Measurements from ENCODE around the gene OXGR1.
"Not testable (repeated sequence)": the region's sequence is repeated elsewhere in the genome, so short reads cannot be mapped to it uniquely, and the experiment has no call there.

OXGR1 gene

DNA sequence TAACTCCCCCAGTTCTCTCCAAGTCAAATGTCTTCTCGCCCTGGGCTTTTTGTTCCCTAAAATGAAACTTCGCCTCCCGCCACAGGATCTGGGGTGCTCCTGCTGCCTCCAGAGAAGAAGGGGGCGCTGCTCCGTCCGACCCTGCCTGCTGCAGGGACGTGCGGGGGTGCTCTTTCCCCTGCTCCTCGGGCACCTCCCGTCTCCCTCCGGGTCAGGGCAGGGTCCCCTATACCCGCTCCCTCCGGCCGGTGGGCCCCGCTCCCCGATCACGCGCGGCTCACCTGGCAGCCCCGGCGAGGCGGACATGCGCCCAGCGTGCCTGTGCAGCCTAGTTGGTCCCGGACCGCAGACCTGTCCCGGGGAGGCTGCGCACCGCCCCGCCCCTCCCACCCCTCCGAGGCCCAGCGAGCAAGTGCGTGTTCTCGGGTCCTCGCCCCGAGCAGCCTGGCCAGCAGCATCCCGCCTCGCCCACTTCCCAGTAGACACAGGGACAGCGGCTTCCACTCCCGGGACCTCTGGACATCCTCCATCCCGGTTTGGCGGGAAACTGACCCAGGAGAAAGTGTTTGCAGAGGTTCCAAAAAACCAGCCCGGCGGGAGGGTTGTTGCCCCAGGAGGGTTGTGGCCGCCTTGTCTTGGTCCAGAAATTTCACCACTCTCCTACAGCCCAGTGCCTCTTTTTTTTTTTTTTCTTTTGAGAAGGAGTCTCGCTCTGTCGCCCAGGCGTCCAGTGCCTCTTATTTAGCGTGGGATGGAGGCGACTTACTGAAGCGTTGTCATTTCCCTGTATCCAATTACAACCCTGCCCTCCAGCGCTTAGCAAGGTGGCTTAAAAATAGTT lies at the start of gene OXGR1:
TSS of gene OXGR1 (minus strand) at position 460 of the 841 bp plus-strand sequence. CDS start 6,717 bp downstream, outside the sequence.
- DNase-seq (ENCODE audit: low read depth): no peak

DNA sequence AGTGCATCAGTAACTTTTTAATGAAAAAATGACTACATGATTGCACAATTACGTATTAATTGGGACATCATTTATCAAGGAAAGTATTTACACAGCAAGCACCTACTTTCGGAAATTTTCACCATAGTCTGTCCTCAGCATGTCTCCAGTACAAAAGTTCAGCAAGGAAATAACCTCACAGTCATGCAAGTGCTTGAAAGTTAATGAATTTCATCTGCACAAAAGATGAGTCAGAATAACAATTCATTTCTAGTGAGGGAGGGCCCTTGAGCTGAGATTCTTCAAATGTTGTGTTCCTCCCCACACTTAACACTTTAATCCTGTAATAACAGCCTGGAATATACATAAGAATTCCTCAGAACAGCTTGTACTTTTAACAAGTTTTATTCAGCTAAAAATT lies 49.0 kb upstream of the OXGR1 start:
- DNase-seq (ENCODE audit: low read depth): no peak

DNA sequence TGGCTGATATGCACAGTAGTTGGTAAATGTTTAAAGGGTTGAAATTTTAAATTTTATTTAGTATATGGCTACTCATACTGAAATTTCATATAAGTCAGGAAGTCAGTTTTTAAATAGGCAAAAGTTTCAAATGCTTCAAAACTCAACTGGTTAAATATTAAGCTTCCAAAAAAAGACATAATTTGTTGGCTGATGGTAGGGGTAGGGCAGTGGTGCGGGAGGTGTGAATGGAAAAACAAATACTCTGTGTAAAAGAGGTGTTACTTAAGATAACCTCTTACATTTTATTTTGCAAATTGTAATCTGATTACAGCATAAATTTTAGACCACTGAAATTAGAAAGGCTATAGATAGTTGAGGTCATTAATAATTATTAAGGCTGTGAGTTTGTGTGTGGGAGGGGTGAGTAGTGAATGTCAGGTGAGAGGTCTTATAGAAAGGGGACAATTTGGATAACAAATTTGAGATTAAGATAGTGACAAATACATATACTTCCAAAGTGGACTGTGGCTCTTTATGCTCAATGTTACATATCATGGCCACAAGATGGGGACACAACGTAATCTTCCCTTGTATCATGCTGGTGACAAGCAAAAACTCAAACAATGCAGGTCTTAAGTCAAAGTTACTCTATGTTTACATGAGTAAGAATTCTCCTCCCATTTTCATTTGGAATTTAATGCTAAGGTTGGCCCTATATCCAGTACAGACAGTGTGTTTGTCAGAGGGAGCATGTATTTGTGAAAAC lies 36.6 kb upstream of the OXGR1 start:
- no peak for DNase-seq (ENCODE audit: low read depth)

DNA sequence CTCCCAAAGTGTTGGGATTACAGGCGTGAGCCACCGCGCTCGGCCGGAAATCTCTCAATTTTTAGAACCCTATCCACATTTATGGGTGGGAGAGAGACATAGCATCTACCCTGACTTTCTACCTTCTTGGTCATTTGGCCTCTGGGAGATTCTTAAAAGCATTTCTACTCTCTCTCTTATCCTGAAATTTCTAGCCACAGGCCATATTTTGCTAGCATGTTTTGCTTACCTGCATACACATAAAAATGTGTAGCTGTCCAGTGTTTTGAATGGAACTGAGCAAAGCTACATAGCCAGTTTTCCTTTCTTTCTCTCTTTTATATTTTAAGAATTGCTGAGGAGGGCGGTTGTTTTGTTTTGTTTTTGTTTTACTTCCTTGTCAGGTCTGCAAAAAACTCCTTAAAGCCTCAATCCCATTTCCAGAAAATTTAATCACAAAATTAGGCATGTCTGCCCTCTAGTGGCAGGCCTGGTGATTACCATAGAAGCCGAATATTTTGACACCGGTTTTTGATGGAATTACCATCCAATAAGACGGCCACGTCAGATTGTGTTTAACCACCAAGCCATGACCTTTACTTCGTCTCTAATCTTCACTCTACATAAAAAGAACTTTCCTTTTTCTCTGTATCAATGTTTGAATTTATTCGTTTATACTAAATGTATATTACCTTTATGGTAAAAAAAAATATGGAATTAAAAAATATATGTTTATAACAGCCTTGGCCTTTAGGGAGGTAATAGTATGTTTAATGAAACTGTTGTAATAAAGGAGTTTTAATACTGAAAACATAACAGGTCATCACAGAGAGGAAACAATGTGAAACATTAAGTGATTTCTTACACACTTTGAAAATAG lies 34.4 kb upstream of the OXGR1 start:
- DNase-seq (ENCODE audit: low read depth): peak; percentile 26

DNA sequence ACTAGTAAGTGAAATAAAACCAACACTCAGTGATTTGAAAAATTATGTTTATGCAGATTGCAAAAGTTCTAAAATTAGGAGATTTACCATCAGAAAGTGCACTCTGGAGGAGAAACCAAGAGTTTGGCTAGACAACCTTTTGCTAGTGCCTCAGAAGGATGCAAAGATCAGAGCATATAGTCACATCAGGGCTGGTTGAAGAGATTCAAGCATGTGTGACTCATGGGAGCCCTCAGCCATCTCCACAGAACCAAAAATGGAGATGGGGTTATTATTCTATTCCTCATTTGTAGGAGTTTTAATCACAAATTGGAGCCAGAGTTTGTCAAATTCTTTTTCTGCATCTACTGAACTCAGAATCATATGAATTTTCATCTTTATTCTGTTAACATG lies 32.9 kb upstream of the OXGR1 start:
- no peak for DNase-seq (ENCODE audit: low read depth)

DNA sequence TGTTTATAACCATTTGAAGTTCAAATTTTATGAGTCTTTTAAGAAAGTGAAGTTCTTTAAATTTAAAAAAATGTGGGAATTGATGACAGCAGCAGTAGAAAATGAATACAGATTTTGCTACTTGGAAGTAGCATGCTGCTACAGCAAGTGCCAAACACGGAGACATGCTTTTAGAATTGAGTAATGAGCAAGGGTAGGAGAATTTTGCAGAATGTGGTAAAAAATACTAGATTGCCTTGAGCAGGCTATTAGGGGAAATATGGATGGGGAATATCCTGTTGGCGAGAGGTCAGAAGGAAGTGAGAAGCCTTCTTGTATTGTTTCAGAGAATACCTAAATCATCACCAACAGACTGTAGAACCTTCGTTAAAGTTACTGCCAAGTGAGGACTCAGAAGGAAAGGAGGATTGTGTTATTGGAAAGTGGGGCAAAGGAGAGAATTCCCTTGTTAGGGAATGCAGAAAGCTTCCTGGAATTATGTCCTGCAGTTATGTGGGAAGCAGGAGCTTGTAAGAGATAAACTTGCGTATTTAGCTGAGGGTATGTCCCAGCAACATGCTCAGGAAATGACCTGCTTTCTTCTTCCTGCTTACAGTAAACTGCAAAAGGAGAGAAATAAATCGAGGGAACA lies 32.4 kb upstream of the OXGR1 start:
- DNase-seq (ENCODE audit: low read depth): no peak

DNA sequence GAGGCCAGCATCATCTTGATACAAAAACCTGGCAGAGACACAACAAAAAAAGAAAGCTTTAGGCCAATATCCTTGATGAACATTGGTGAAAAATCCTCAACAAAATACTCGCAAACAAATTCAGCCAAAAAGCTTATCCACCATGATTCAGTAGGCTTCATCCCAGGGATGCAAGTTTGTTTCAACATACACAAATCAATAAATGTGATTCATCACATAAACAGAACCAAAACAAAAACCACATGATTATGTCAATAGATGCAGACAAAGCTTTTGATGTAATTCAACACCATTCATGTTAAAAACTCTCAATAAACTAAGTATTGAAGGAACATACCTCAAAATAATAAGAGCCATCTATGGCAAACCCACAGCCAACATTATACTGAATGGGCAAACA lies 29.5 kb upstream of the OXGR1 start:
- not testable (repeated sequence) for DNase-seq (ENCODE audit: low read depth)

DNA sequence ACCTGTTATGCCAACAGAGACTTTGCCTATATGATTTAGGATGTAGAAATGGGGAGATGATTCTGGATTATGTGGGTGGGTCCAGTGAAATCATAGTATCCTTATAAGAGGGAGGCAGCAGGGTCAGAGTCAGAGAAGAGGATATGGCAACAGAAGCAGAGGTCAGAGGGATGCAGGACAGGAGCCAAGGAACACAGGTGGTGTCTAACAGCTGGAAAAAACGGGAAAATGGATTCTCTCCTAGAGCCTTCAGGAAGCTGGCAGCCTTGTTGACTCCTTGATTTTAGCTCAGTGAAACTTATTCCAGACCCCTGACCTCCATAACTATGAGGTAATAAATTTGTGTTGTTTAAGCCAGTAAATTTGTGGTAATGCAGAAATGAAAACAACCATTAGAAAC lies 28.8 kb upstream of the OXGR1 start:
- DNase-seq (ENCODE audit: low read depth): no peak

DNA sequence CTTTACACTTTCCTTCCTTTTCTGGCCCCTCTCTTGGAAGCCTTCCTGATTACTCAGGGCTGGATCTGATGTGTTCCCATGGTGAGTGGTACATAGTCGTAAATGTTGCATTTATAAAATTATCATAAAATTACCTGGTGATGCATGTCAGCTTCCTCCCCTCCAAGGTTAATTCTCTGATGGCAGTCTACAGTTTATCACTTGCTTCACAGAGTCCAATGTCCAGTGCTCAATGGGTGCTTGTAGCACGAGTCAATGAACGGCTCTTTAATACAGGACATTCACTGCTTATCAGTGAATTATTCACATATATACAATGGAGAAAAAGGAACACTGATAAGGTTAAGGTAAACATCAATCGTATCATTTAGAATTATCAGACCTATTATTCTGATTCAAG lies 27.0 kb upstream of the OXGR1 start:
- no peak for DNase-seq (ENCODE audit: low read depth)

DNA sequence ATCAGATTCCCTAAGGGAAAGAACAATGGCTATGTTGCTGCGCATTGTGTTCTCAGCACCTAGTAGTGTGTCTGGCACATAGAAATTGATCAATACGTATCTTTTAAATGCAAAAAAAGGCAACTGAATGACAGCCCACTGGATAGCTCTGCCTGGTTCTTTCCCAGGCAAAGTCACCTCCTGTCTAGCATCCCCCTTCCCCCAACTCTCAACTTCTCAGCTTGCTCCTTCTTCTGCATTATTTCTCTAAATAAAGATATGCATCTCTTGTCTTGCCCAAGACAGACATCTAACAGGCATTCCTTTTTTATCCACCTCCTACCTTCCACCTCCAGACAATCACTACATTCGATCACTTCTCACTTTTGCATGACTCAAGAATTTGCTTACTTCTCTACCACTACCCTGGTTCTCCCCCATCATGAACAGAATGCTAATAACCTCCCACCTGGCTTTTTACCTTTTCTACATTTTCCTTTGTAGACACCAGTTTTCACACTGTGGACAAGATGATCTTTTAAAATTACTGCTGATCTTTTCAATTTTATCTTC lies 26.5 kb upstream of the OXGR1 start:
- no peak for DNase-seq (ENCODE audit: low read depth)

DNA sequence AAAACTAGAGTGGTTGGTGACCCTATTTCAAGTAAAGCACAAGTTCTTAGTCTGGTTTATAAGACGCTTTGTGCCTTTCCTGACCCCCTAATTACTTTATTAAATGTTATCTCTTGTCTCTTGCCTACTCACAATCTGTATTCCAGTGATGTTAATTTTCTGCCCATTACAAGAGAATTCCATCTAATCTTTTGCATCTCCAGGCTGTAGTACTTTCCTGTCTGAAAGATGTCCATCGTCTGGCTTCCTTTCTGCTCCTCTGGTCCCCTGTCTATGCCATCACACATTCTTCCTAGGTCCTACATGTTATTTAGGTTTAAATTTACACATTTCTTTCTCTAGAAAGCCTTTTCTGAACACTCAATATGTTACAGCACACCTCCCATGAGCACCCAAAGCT lies 25.9 kb upstream of the OXGR1 start:
- DNase-seq (ENCODE audit: low read depth): no peak

DNA sequence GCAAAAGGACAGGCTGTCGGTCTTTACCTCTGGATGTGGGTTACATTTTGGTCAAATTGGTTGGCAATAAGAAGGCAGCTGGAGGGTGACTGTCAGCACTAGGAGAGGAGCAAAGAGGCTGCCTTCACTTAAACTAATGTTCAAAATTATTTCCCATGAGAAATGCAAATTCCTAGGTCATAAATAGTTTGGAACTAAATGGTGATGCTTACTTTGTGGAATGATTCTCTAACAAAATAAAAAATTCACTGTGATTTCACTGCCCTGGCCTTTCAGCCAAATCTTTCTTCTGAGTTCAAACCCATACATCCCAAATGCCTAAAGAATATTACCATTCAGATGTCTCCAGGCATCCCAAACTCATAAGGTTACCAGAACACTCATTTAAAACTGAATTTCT lies 25.0 kb upstream of the OXGR1 start:
- no peak for DNase-seq (ENCODE audit: low read depth)

DNA sequence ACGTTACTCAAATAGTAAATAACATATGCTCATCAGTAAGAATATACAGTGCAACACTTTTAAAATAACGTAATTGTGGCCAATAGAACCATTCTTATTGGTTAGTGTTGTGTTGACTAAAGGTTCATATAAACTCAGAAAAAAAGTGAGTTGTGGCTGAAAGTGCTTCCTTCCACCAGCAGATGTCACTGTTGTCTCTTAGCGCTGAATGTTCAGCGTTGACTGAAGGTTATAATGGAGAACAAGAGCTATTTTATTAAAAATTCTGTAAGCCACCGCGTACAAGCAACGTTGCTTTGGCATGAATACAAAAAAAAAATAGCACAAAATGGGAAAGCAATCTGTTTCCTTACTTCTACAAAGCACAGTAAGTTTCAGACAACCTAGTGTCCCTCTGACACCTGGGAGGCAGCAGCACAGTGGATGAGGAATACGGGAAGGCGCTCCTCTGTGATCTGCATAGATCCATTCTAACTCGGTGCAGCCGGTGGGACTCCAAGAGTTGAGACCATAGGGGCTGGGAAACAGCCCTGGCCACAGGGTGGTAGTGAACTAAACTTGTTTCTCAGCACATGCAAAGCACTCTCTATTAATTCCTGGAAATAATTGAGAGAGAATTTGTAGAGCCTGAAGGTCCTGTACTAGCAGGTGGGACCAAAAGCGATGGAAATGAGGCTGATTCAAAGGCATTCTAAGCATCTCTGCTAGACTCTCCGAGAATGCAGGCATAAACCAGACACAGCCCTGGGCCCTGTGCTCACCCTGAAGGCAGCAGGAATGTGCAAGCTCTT lies 23.9 kb upstream of the OXGR1 start:
- DNase-seq (ENCODE audit: low read depth): no peak

DNA sequence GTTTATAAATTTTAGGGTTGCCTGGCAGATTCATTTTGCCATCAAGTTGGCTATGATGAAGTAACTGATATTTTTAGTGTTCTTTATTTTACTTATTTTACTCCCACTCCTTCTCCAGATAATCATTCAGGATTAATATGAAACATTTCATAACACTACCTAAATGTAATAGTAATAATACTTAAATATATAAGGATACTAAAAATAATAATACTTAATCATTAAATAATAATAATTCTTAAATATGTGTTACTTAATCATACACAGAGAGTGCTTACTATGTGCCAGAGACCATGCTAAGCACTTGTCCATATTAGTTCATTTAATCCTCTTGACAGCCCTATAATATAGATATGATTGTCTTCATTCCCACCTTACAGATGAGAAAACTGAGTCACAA lies 23.0 kb upstream of the OXGR1 start:
- no peak for DNase-seq (ENCODE audit: low read depth)

DNA sequence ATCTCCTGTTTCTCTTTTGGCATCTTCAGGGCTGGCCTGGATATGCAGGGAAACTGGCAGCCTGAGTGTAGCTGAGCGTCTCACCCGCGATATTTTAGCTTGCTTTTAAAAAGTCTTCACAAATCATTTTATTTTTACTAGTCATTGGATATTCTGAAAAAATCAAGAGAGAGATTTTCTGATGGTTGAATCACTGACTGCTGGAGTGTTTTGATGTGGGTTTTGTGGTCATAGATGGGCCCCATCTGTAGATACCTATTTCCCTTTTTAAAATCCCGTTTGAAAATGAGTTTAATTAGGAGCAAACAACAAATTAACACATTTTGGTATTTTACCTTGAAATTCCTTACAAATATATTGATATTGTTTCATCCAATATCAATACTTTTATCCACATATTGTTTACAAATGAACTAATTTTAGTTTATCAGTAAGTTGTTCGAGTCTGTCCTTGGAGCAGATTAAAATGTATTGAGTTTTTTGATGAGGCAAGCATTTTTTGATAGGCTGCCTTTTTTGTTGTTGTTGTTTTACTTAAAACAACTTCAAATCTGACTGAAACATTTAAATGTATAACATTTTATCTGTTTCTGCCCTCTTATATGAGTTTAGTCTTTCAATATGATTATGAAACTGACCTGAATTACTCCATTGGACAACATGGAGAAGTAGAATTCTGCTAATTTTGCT lies 21.5 kb upstream of the OXGR1 start:
- DNase-seq (ENCODE audit: low read depth): no peak

DNA sequence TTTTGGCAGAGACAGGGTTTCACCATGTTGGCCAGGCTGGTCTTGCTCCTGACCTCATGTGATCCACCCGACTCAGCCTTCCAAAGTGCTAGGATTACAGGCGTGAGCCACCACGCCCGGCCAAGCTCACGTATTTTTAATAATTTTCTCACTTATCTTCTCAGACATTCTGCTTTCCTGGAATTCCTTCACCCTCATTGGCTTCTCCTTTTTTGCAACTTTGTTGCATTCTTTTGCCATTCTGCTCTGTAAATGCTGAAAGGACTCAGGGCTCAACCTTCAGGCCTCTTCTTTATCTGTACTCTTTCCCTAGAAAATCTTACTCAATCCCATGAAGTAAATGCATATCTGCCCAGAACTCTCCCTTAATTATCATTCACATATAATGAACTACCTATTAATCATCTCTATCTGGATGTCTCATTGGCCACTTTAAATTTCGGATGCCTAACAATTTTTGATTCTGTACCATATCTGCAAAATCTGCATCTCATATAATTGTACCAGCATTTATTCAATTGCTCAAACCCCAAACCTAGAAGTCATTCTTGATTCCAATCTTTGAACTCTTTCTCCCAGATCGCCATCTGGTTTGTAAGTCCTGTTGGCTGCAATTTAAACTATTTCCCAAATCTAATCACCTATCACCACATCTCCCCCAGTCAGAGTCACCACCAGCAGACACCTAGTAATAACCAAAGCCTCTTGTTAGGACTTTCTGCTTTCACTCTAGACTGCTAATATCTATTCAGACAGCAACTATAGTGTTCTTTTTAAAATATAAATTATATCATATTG lies 18.2 kb upstream of the OXGR1 start:
- no peak for DNase-seq (ENCODE audit: low read depth)

DNA sequence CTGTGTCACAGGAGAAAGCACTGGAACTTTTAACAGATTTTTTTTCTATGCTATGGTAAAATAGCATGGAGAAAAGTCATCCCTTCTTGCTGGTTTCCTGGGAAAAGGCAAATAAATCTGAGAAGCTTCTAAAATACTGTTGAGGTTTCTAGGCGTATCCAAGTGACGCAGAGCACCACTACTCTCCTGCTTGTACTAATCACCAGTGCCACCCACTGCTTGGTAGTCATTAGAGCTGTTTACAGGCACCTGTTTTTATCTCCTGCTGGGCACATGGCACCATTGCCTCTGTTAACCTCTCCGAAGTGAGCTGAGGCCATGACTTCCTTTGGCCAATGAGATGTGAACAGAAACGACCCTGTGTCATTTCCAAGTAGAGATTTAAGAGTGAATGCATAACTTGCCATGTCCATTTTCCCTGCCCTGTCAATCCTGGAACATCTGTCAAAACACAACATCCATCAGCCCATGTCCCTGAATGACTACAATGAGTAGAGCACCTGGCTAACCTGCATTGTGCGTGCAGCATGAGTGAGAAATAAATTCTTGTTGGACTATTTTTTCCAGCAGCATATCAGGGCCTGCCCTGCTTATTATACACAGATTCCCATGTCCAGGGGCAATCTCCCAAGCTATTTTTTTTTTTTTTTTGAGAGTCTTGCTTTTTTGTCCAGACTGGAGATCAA lies 17.3 kb upstream of the OXGR1 start:
- DNase-seq (ENCODE audit: low read depth): no peak

DNA sequence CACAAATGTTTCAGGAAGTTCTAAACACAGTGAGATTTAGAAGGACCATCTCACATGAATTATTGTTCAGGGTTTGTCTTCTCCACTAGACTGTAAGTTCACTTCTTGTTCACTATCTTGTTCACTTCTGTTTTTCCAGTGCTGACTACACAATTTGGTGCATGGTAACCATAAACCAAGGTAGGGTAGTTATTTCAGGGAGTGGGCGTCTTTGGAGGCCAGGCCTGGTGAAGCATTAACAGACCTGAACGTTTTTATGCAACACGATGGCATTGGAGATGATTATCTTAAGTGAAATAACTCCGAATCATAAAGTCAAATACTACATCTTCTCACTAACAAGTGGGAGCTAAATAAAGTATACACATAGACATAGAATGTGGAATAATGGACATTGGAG lies 14.4 kb upstream of the OXGR1 start:
- no peak for DNase-seq (ENCODE audit: low read depth)
